ENCODE measurements around the gene CPSF3. TPM values are rescaled to one million over a fixed set of nuclear protein-coding genes. Genes with fewer than 3 reads are reported as not detected.
A peak's percentile ranks its signal among the peaks of the same experiment; 100 is the strongest.

CPSF3 gene
- total and polyA plus RNA-seq, 12 donors, result 12.8 to 19.8 (median 16.1) TPM

DNA sequence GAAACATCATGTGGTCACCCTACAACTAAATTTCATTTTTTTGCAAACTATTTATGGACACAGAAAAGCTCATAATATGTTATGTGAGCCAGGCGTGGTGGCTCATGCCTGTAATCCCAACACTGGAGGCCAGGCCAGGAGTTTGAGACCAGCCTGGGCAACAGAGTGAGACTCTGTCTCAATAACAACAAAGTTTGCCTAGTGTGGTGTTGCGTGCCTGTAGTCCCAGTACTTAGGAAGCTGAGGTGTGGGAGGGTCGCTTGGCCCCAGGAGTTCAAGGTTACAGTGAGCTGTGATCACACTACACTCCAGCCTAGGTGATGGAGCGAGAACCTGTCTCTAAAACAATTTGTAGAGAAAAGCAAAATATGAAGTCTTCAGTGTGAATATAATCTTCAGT, 56.7 kb downstream of the CPSF3 start:
- intact Hi-C loops (cut with DNase I), result no loop called here
- Histone ChIP-seq H3K4me3 (no peak overlapping the region), H3K4me1 (peaks cover 0 to 39% (median 24%) of the 10 kb centered on the region in 9 donors), H3K36me3 (peaks cover 0 to 86% (median 42%) of the 10 kb centered on the region in 9 donors), H3K9me3 (no peaks in the 10 kb centered on the region), H3K27ac (no peak overlapping the region), H3K27me3 (no peaks in the 10 kb centered on the region)
- 95 to 98% methylated on average over 4 of the region's 4 CpGs for WGBS, 2 donors
- ATAC-seq (no peak), DNase-seq (no peak)
- TF ChIP-seq, protein P1, sequence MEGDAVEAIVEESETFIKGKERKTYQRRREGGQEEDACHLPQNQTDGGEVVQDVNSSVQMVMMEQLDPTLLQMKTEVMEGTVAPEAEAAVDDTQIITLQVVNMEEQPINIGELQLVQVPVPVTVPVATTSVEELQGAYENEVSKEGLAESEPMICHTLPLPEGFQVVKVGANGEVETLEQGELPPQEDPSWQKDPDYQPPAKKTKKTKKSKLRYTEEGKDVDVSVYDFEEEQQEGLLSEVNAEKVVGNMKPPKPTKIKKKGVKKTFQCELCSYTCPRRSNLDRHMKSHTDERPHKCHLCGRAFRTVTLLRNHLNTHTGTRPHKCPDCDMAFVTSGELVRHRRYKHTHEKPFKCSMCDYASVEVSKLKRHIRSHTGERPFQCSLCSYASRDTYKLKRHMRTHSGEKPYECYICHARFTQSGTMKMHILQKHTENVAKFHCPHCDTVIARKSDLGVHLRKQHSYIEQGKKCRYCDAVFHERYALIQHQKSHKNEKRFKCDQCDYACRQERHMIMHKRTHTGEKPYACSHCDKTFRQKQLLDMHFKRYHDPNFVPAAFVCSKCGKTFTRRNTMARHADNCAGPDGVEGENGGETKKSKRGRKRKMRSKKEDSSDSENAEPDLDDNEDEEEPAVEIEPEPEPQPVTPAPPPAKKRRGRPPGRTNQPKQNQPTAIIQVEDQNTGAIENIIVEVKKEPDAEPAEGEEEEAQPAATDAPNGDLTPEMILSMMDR (IDR thresholded peaks at IDR 0.05), result no peak

DNA sequence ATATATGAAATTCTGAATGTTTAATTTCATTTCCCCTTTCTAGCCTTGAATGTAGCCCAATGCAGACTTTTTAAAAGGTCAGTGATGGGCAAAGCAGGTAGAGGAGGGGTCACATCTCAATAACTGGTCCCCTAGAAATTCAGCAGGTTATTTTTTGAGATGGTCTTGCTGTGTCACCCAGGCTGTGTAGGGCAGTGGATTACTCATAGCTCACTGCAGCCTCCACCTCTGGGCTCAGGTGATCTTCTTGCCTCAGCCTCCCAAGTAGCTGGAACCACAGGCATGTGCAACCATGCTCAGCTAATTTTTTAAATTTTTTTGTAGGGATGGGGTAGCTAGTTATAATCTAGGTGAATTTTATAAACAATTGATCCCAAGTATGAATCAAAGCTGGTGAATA, 59.7 kb downstream of the CPSF3 start:
- Histone ChIP-seq H3K4me1 (peaks cover 0 to 10% (median 4%) of the 10 kb centered on the region in 9 donors), H3K4me3 (no peak overlapping the region), H3K9me3 (no peaks in the 10 kb centered on the region), H3K27me3 (no peaks in the 10 kb centered on the region), H3K27ac (no peak overlapping the region), H3K36me3 (peaks cover 0 to 100% (median 69%) of the 10 kb centered on the region in 9 donors)
- ATAC-seq (no peak), DNase-seq (no peak)
- intact Hi-C loops (cut with DNase I), result no loop called here
- TF ChIP-seq, protein P1 (IDR thresholded peaks at IDR 0.05), result no peak

DNA sequence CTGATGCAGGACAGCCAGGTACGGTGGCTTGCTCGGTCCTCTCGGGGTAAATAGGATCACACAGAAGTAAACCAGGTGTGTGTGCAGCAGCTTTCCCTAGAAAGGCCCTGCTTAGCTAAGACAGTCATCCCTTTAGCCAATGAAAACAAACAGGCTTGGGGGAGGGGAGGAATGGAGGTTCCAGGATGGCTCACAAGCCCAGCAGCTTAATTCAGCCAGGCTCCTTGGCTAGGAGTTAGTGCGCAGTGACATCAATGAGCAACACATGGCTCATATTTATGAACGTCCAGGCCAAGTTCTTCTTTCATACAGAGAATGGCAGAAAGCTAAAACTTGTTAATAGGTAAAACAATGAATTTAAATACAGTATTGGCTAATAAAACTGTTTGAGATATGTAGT, 61.1 kb downstream of the CPSF3 start:
- Histone ChIP-seq H3K27ac (no peak overlapping the region), H3K36me3 (peaks cover 0 to 100% (median 74%) of the 10 kb centered on the region in 9 donors), H3K4me3 (no peak overlapping the region), H3K27me3 (no peaks in the 10 kb centered on the region), H3K9me3 (no peaks in the 10 kb centered on the region), H3K4me1 (peaks cover 0 to 4% (median 0%) of the 10 kb centered on the region in 9 donors)
- DNase-seq, result no peak
- peak in 1 of 8 donors; percentile 13 for ATAC-seq
- intact Hi-C loops (cut with DNase I), result no loop called here
- 87 to 88% methylated on average over 5 of the region's 5 CpGs for WGBS, 2 donors
- TF ChIP-seq, protein P1 (IDR thresholded peaks at IDR 0.05), result no peak

DNA sequence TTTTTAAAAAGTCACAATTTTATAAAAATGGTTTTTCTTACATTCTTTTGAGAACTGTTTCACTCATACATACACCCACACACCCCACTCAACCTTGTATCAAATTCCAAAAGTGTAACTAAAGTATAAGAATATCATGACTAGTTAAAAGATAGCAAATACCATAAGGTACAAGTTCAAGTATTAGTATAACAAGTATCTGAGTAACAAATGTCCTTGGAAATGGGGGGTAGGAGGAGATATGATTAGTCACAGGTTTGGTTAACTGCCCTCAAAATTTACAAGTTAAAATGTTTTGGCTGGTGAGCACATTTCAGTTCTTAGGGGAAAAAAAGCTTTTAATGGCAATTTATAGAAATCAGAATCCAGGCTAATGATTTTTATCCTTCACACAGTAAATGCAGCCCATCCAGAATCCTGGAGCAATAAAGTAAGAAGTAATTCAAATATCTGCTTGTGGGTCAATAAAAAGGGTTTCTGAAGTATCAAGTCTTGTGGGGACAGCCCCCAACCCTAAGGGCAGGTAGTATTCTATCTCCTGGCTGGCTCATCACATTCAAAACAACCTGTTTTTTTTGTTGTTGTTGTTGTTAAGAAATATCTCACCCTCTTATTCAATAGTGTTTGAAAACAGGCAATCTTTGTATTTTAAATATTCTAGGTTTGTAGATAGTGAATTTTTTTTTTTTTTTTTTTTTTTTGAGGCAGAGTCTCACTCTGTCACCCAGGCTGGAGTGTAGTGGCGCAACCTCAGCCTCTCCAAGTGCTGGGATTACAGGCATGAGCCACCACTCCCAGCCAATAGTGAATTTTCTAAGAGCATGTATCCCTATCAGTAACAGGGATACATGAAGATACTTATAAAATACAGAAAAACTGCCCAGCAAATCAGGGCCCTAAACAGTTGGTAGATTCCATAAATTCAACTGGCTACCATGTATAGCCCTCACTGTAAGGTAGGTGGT, 65.4 kb downstream of the CPSF3 start:
- 100% methylated on average over 1 of the region's 1 CpG for WGBS, 2 donors
- Histone ChIP-seq H3K4me3 (no peak overlapping the region), H3K27me3 (no peaks in the 10 kb centered on the region), H3K9me3 (no peaks in the 10 kb centered on the region), H3K36me3 (peaks cover 0 to 100% (median 75%) of the 10 kb centered on the region in 9 donors), H3K27ac (no peak overlapping the region), H3K4me1 (peaks cover 0 to 4% (median 0%) of the 10 kb centered on the region in 9 donors)
- DNase-seq (no peak), ATAC-seq (no peak)
- TF ChIP-seq, protein P1 (IDR thresholded peaks at IDR 0.05), result no peak
- intact Hi-C loops (cut with DNase I), result no loop called here
